Lung (tissue), 12 donors: ENCODE measurements around the gene FBN1. TPM values are rescaled to one million over a fixed set of nuclear protein-coding genes. Genes with fewer than 3 reads are reported as not detected.

Experiments used
- ATAC-seq: fragments of 200-7000 bp; cut with Tn5 transposase; one replicate; pipeline ENCODE4 v1.9.1; 2020; ENCODE audit warnings: moderate number of reproducible peaks; ENCODE audit not compliant: insufficient read depth, low FRiP score
- DNase-seq, 3 donors: peaks; one replicate each; pipeline ENCODE4 v3.0.0-alpha.2; 2013 to 2017
- H3K27ac ChIP-seq, 2 donors: one replicate each; pipeline ENCODE4 v1.5.1; 2013; ENCODE audit warnings: mild to moderate bottlenecking in 2 of 2, moderate library complexity in 2 of 2, control low read depth in 1 of 2, inconsistent platforms in 1 of 2, low read depth in 1 of 2, low read length in 1 of 2
- H3K27me3 ChIP-seq, 3 donors: one replicate each; pipeline ENCODE4 v1.5.1; 2013; ENCODE audit warnings: low read length in 2 of 3; ENCODE audit not compliant: control insufficient read depth in 3 of 3, insufficient read depth in 3 of 3
- H3K36me3 ChIP-seq, 4 donors: one replicate each; pipeline ENCODE4 v1.5.1; 2013; ENCODE audit warnings: low read length in 4 of 4, mild to moderate bottlenecking in 1 of 4, moderate library complexity in 1 of 4; ENCODE audit not compliant: control insufficient read depth in 4 of 4, insufficient read depth in 4 of 4
- H3K4me1 ChIP-seq, 5 donors: one replicate each; pipeline ENCODE4 v1.5.1; 2013; ENCODE audit warnings: low read length in 5 of 5, mild to moderate bottlenecking in 2 of 5, moderate library complexity in 1 of 5; ENCODE audit not compliant: control insufficient read depth in 5 of 5, insufficient read depth in 5 of 5
- H3K4me3 ChIP-seq: one replicate; pipeline ENCODE4 v1.5.1; 2013; ENCODE audit warnings: mild to moderate bottlenecking, control low read depth, moderate library complexity
- H3K9ac ChIP-seq, 2 donors: one replicate each; pipeline ENCODE4 v1.5.1; 2013; ENCODE audit warnings: low read length in 2 of 2, control low read depth in 1 of 2; ENCODE audit not compliant: insufficient read depth in 1 of 2
- H3K9me3 ChIP-seq, 4 donors: one replicate each; pipeline ENCODE4 v1.5.1; 2013; ENCODE audit warnings: low read length in 3 of 4, mild to moderate bottlenecking in 1 of 4, moderate library complexity in 1 of 4; ENCODE audit not compliant: control insufficient read depth in 4 of 4, insufficient read depth in 3 of 4
- CTCF ChIP-seq: IDR thresholded peaks from 2 replicates; pipeline ENCODE4 v1.5.1; 2012; ENCODE audit warnings: mild to moderate bottlenecking; ENCODE audit errors: control extremely low read depth, extremely low read depth
- WGBS, 2 donors: extraction: QIAGEN DNeasy Blood & Tissue Kit; methylation state at CpG; one replicate each; pipeline ENCODE4 v1.1.7; 2013; 5-methylcytosine and 5-hydroxymethylcytosine counted together
- polyA plus RNA-seq, 2 donors: library from polyadenylated mRNA; stranded (reverse); fragments of 200-250 nt; gene quantifications; one replicate each; pipeline ENCODE4 v1.2.1, GENCODE V29; 2013
- total RNA-seq, 2 donors: library from RNA; depleted of rRNA in 1 of 2; stranded (reverse); fragments of >200 nt in 1 of 2; gene quantifications; one replicate each; pipeline ENCODE4 v1.2.1, GENCODE V29; 2014 to 2021
- donor health status: control.
- donor health status: control.
- donor health status: Bipolar disorder and iron deficiency.
- donor health status: healthy.
- donor health status: DM: yes; HTN: yes; CAD: no.

Gene FBN1
- total and polyA plus RNA-seq, 4 donors = 6.0 to 170 (median 60.8) TPM

- no peaks in the 10 kb centered on the region for H3K27me3 ChIP-seq
- no peak overlapping the region for H3K9ac ChIP-seq
- ATAC-seq (peak; percentile 51), DNase-seq (no peak)
- H3K27ac ChIP-seq = no peak overlapping the region
- no peak overlapping the region for H3K4me3 ChIP-seq
- H3K9me3 ChIP-seq = peaks cover 0 to 3% (median 0%) of the 10 kb centered on the region in 4 donors
- H3K4me1 ChIP-seq = no peaks in the 10 kb centered on the region
- WGBS, 2 donors = 78 to 87% methylated on average over 10 of the region's 10 CpGs
- no peak for TF ChIP-seq CTCF
- no peaks in the 10 kb centered on the region for H3K36me3 ChIP-seq
These were observed 271.6 kb downstream of the FBN1 start for GRCh38 chr15:48373821-48374451.

- Histone ChIP-seq H3K4me3 (no peak overlapping the region), H3K9ac (no peak overlapping the region), H3K36me3 (no peaks in the 10 kb centered on the region), H3K4me1 (no peaks in the 10 kb centered on the region), H3K9me3 (peaks cover 0 to 2% (median 0%) of the 10 kb centered on the region in 4 donors), H3K27me3 (no peaks in the 10 kb centered on the region), H3K27ac (no peak overlapping the region)
- no peak for DNase-seq
- no peak for ATAC-seq
- WGBS, 2 donors = 62 to 89% methylated on average over 2 of the region's 2 CpGs
- TF ChIP-seq CTCF = no peak
These were observed 273.5 kb downstream of the FBN1 start for GRCh38 chr15:48371961-48372360.

- Histone ChIP-seq H3K4me1 (peaks cover 0 to 1% (median 0%) of the 10 kb centered on the region in 5 donors), H3K27me3 (no peaks in the 10 kb centered on the region), H3K9ac (no peak overlapping the region), H3K4me3 (no peak overlapping the region), H3K27ac (no peak overlapping the region), H3K9me3 (peaks cover 0 to 2% (median 0%) of the 10 kb centered on the region in 4 donors), H3K36me3 (no peaks in the 10 kb centered on the region)
- 42 to 92% methylated on average over 2 of the region's 2 CpGs for WGBS, 2 donors
- no peak for TF ChIP-seq CTCF
- no peak for DNase-seq
- no peak for ATAC-seq
These were observed 274.0 kb downstream of the FBN1 start for GRCh38 chr15:48371550-48371949.

GRCh38 chr15:48370460-48370859 is 275.0 kb downstream of the FBN1 start:
- WGBS, 2 donors = 79 to 89% methylated on average over 3 of the region's 3 CpGs
- Histone ChIP-seq H3K9me3 (peaks cover 0 to 2% (median 0%) of the 10 kb centered on the region in 4 donors), H3K4me1 (peaks cover 0 to 1% (median 0%) of the 10 kb centered on the region in 5 donors), H3K27ac (no peak overlapping the region), H3K36me3 (no peaks in the 10 kb centered on the region), H3K4me3 (no peak overlapping the region), H3K9ac (no peak overlapping the region), H3K27me3 (no peaks in the 10 kb centered on the region)
- DNase-seq = no peak
- no peak for ATAC-seq
- no peak for TF ChIP-seq CTCF
